ENCODE measurements around the gene IFNA1.
A peak's percentile ranks its signal among the peaks of the same experiment; 100 is the strongest.
"Not testable (repeated sequence)": the region's sequence is repeated elsewhere in the genome, so short reads cannot be mapped to it uniquely, and the experiment has no call there.

The IFNA1 gene

GRCh38 chr9:21443849-21444625 is 3.8 kb downstream of the IFNA1 start:
- no peak for TF ChIP-seq ZNF530 (tag by site-specific recombination; IDR thresholded peaks at IDR 0.05; ENCODE audit: low read depth)
- TF ChIP-seq ZNF558 (tag by site-specific recombination; IDR thresholded peaks at IDR 0.05), result peak; percentile 93
- POLR2A ChIA-PET, result no interaction called here

GRCh38 chr9:21449312-21449711 is 9.1 kb downstream of the IFNA1 start:
- POLR2A ChIA-PET, result not testable (repeated sequence)
- CTCF ChIA-PET, result interaction anchor here (1.6 kb wide), 1 partner anchor 23 kb away, joined by 4 read pairs; no protein-coding TSS in a partner anchor

More at GRCh38 chr9:21443849-21444625, 3.8 kb downstream of the IFNA1 start:
- CTCF ChIA-PET, result interaction anchor here (0.6 to 4.0 kb wide), 3 partner anchors 8 to 199 kb away, joined by 3 to 19 read pairs (median 3); no protein-coding TSS in a partner anchor
- Histone ChIP-seq H3K9me3 (ENCODE audit: control insufficient read depth, insufficient read depth, low read depth, low read length) (no peaks in the 10 kb centered on the region), H3K4me3 (ENCODE audit: low read depth, low read length) (no peak overlapping the region), H3K36me3 (ENCODE audit: control insufficient read depth in 2 of 2, insufficient read depth in 1 of 2, low read length in 2 of 2) (no peaks in the 10 kb centered on the region), H3K27ac (ENCODE audit: extremely low read depth, low read depth, low read length) (no peak overlapping the region), H3K4me1 (ENCODE audit: control insufficient read depth, insufficient read depth, low read length) (no peaks in the 10 kb centered on the region)

GRCh38 chr9:21450733-21451394 is 10.6 kb downstream of the IFNA1 start:
- H3K4me1 ChIP-seq (ENCODE audit: control insufficient read depth, insufficient read depth, low read length), result no peaks in the 10 kb centered on the region
- POLR2A ChIA-PET, result no interaction called here
- H3K4me3 ChIP-seq (ENCODE audit: low read depth, low read length), result no peak overlapping the region
- H3K9me3 ChIP-seq (ENCODE audit: control insufficient read depth, insufficient read depth, low read depth, low read length), result no peaks in the 10 kb centered on the region
- H3K36me3 ChIP-seq (ENCODE audit: control insufficient read depth in 2 of 2, insufficient read depth in 1 of 2, low read length in 2 of 2), result no peaks in the 10 kb centered on the region
- no peak overlapping the region for H3K27ac ChIP-seq (ENCODE audit: extremely low read depth, low read depth, low read length)
- CTCF ChIA-PET, result interaction anchor here (0.7 to 1.6 kb wide), 2 partner anchors 21 to 215 kb away, joined by 3 to 4 read pairs; no protein-coding TSS in a partner anchor
- no peak for TF ChIP-seq ZNF645 (tag by site-specific recombination; IDR thresholded peaks at IDR 0.05)
- TF ChIP-seq ELK4 (IDR thresholded peaks at IDR 0.05; ENCODE audit: borderline replicate concordance, low read depth, low read length), result no peak
- TF ChIP-seq PBX3 (CRISPR knock-in tag; IDR thresholded peaks at IDR 0.05), result no peak
- TF ChIP-seq ZNF585B (tag by site-specific recombination; IDR thresholded peaks at IDR 0.05), result no peak
- TF ChIP-seq ZNF660 (tag by site-specific recombination; IDR thresholded peaks at IDR 0.05), result no peak
- no peak for TF ChIP-seq ZNF580 (tag by site-specific recombination; IDR thresholded peaks at IDR 0.05)
- TF ChIP-seq ZNF449 (tag by site-specific recombination; IDR thresholded peaks at IDR 0.05), result no peak
- TF ChIP-seq REPIN1 (tag by site-specific recombination; IDR thresholded peaks at IDR 0.05; ENCODE audit: low read depth), result no peak
- TF ChIP-seq ZNF155 (tag by site-specific recombination; IDR thresholded peaks at IDR 0.05), result no peak
- no peak for TF ChIP-seq ZNF433 (tag by site-specific recombination; IDR thresholded peaks at IDR 0.05; ENCODE audit: low read depth)
- no peak for TF ChIP-seq ZBTB44 (tag by site-specific recombination; IDR thresholded peaks at IDR 0.05)
- TF ChIP-seq ZNF658 (tag by site-specific recombination; IDR thresholded peaks at IDR 0.05), result no peak
- TF ChIP-seq ZNF610 (tag by site-specific recombination; IDR thresholded peaks at IDR 0.05; ENCODE audit: borderline replicate concordance), result no peak
- no peak for TF ChIP-seq PRDM10 (tag by site-specific recombination; IDR thresholded peaks at IDR 0.05)
- no peak for TF ChIP-seq ZNF302 (tag by site-specific recombination; IDR thresholded peaks at IDR 0.05; ENCODE audit: low read depth)
- TF ChIP-seq ZNF776 (tag by site-specific recombination; IDR thresholded peaks at IDR 0.05; ENCODE audit: borderline replicate concordance), result no peak

More at GRCh38 chr9:21449312-21449711, 9.1 kb downstream of the IFNA1 start:
- H3K36me3 ChIP-seq (ENCODE audit: control insufficient read depth in 2 of 2, insufficient read depth in 1 of 2, low read length in 2 of 2); H3K9me3 ChIP-seq (ENCODE audit: control insufficient read depth, insufficient read depth, low read depth, low read length); H3K4me3 ChIP-seq (ENCODE audit: low read depth, low read length); H3K27ac ChIP-seq (ENCODE audit: extremely low read depth, low read depth, low read length); H3K4me1 ChIP-seq (ENCODE audit: control insufficient read depth, insufficient read depth, low read length): not testable (repeated sequence)

Data from HEK293 (cell line).